ENCODE data around the gene HOXB6. TPM values are rescaled to one million over a fixed set of nuclear protein-coding genes. Genes with fewer than 3 reads are reported as not detected.

Gene HOXB6
- polyA plus RNA-seq, 4 donors, result 0.45 to 17.5 (median 4.0) TPM

DNA sequence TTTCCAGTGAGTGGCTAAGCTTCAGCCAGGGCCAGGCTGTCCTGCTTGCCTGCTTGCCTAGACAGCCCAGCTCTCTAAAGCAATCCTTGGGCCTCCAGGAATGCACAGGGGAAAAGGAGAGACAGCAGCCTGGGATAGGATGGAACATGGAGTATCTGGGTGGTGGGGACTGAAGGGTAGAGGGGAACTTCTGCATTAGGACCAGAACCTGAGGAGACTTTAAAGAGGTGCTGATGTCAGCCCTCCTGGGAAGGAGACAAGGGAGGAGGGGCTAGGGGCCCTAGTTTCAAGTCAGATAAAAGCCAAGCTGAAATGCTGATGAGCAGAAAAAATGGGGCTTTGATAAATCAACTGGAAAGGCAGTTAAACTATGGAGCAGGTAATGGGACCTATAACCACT lies 4.2 kb upstream of the HOXB6 start:
- FAIRE-seq (no peak), DNase-seq (no peak)
- H3K4me3 ChIP-seq (ENCODE audit: low read depth in 1 of 3, low read length in 3 of 3), result no peak overlapping the region
- H3K9me3 ChIP-seq (ENCODE audit: control insufficient read depth in 2 of 2, insufficient read depth in 1 of 2, low read depth in 1 of 2, low read length in 1 of 2), result peaks cover 0 to 12% of the 10 kb centered on the region in 2 donors
- no peak overlapping the region for H3K27ac ChIP-seq (ENCODE audit: low read depth in 1 of 3, low read length in 2 of 3)
- H3K36me3 ChIP-seq (ENCODE audit: control insufficient read depth in 3 of 3, insufficient read depth in 2 of 3, low read depth in 1 of 3, low read length in 3 of 3), result peaks cover 0 to 7% (median 0%) of the 10 kb centered on the region in 3 donors
- H3K4me1 ChIP-seq (ENCODE audit: control insufficient read depth in 3 of 3, insufficient read depth in 2 of 3, low read depth in 1 of 3, low read length in 2 of 3), result peaks cover 0 to 19% (median 0%) of the 10 kb centered on the region in 3 donors
- peaks cover 7 to 97% (median 33%) of the 10 kb centered on the region in 3 donors for H3K27me3 ChIP-seq (ENCODE audit: control insufficient read depth in 3 of 3, insufficient read depth in 3 of 3, low read length in 3 of 3)

DNA sequence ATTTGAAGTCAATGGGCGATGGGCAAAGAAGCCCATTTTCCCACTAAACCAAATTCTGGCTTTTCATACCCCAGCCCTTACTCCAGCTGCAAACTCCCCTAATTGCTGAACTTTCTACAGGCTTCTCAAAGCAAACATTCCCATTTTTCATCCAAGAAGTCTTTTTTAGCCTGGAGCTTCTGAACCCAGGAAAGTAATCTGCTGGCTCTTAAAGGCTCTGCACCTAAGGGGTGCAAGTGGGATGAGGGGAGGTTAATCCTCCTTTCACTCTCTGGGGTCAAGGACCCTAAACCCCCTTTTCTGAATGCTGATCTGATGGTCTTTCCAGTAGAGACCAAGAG lies 3.7 kb upstream of the HOXB6 start:
- H3K36me3 ChIP-seq (ENCODE audit: control insufficient read depth in 3 of 3, insufficient read depth in 2 of 3, low read depth in 1 of 3, low read length in 3 of 3), result peaks cover 0 to 7% (median 0%) of the 10 kb centered on the region in 3 donors
- peaks cover 0 to 13% of the 10 kb centered on the region in 2 donors for H3K9me3 ChIP-seq (ENCODE audit: control insufficient read depth in 2 of 2, insufficient read depth in 1 of 2, low read depth in 1 of 2, low read length in 1 of 2)
- DNase-seq (no peak), FAIRE-seq (no peak)
- H3K27ac ChIP-seq (ENCODE audit: low read depth in 1 of 3, low read length in 2 of 3), result no peak overlapping the region
- peaks cover 0 to 19% (median 0%) of the 10 kb centered on the region in 3 donors for H3K4me1 ChIP-seq (ENCODE audit: control insufficient read depth in 3 of 3, insufficient read depth in 2 of 3, low read depth in 1 of 3, low read length in 2 of 3)
- peaks cover 7 to 97% (median 28%) of the 10 kb centered on the region in 3 donors for H3K27me3 ChIP-seq (ENCODE audit: control insufficient read depth in 3 of 3, insufficient read depth in 3 of 3, low read length in 3 of 3)
- no peak overlapping the region for H3K4me3 ChIP-seq (ENCODE audit: low read depth in 1 of 3, low read length in 3 of 3)
- 61 to 84% (median 80%) methylated on average over 1 of the region's 1 CpG for WGBS, 3 donors

DNA sequence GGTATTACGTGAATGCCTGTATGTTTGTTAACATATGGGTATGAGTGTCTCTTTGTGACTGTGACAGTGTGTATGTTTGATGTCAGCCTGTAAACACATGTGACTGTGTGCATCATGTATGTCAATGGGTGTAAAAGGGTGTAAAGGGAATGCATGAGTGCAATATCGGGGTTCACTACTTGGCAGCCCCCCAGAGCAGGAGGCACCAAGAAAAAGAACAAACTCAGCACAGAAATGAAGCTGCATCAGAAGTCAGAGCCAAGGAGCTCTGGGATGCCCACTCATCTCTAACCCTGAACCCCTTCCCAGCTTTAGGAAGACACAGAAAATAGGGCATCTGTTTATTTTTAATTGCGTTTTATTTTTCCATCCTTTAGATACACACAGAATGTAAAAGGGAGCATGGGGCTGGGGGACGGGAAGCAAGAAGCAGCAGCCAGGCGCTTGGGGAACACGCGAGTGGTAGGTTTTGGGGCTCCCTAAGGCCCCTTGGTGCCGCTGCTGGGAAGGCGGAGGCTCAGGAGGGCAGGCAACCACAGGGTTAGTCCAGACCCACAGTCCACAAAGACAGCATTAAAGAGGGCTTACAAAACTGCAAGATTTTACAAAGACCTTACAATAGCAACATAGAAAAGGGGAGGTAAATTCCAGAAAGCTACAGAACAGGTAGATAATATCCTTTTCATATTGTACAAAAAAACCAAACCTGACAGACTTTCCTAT lies 2.3 kb upstream of the HOXB6 start:
- WGBS, 3 donors, result 23 to 70% (median 46%) methylated on average over 9 of the region's 9 CpGs
- H3K4me3 ChIP-seq (ENCODE audit: low read depth in 1 of 3, low read length in 3 of 3), result no peak overlapping the region
- H3K27ac ChIP-seq (ENCODE audit: low read depth in 1 of 3, low read length in 2 of 3), result peak overlapping the region in 1 of 3 donors; percentile 71
- H3K9me3 ChIP-seq (ENCODE audit: control insufficient read depth in 2 of 2, insufficient read depth in 1 of 2, low read depth in 1 of 2, low read length in 1 of 2), result peaks cover 0 to 20% of the 10 kb centered on the region in 2 donors
- peaks cover 11 to 98% (median 28%) of the 10 kb centered on the region in 3 donors for H3K27me3 ChIP-seq (ENCODE audit: control insufficient read depth in 3 of 3, insufficient read depth in 3 of 3, low read length in 3 of 3)
- DNase-seq (no peak), FAIRE-seq (no peak)
- peaks cover 0 to 21% (median 1%) of the 10 kb centered on the region in 3 donors for H3K4me1 ChIP-seq (ENCODE audit: control insufficient read depth in 3 of 3, insufficient read depth in 2 of 3, low read depth in 1 of 3, low read length in 2 of 3)
- peaks cover 0 to 7% (median 0%) of the 10 kb centered on the region in 3 donors for H3K36me3 ChIP-seq (ENCODE audit: control insufficient read depth in 3 of 3, insufficient read depth in 2 of 3, low read depth in 1 of 3, low read length in 3 of 3)

DNA sequence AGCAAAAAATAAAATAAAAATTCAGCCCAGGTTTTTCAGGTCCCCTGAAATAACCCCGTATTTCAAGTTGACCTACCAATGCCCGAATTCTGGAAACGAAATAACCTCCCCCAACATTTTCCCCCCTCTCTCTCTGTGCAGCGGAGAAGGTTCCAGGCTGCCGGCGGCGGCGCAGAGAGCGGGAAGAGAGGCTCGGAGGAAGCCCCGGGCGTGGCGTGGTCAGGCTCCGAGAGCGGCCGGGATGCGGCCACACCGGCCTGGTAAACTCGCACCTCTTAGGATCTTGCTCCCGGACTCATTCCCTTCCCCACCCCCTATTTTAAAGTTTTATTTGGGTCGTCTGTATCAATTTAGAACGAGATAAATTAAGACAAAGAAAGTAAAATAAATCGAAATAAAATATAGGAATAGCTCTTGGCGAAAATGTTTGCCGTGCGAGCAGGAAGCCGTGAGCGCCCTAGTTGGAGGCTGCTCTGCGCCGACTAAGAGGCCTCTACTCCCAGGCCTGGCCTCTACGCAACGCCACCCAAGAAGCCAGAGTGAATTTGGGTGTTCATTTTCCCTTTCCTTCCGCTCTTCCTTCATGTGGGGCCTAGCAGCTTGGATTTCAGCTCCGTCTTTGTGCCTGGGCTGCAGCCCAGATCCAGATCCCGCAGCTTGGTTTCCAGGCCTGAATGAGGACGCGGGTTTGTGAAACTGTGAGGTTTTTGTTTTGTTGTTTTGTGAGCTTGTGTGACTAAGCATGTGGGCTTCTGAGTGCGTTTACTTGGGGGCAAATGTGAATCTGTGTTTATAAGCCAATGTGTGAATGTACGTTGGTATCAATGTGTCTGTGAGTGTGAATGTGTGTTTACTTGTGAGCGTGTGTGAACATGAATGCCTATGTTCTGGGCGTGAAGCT lies 1.5 kb upstream of the HOXB6 start:
- Histone ChIP-seq H3K4me3 (ENCODE audit: low read depth in 1 of 3, low read length in 3 of 3) (no peak overlapping the region), H3K27me3 (ENCODE audit: control insufficient read depth in 3 of 3, insufficient read depth in 3 of 3, low read length in 3 of 3) (peaks cover 11 to 98% (median 23%) of the 10 kb centered on the region in 3 donors)
- FAIRE-seq, result no peak

DNA sequence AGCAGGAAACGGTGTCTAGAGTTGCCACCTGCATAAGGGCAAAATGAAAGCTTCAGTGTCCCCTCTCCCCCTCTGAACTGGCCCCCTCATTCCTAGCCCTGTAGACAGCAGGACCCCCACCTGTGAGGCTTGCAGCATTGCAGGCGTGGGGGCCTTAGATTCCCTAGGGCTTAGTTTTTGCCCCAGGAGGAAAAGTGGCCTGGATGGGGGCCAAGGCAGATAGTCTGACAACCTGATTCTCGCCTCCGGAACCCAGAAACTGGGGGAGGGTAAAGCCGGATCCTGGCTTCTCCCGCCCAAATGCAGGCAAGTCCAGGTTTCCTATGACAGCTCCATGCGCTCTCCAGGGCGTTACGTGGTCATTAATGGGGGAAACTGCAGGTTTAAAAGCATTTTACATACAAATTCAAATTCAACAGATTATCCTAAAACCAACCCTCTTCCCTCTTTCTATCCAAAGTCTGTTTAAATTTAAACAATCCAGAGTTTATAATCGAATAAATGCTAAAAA lies 678 bp upstream of the HOXB6 start:
- peaks cover 11 to 98% (median 23%) of the 10 kb centered on the region in 3 donors for H3K27me3 ChIP-seq (ENCODE audit: control insufficient read depth in 3 of 3, insufficient read depth in 3 of 3, low read length in 3 of 3)
- peaks cover 0 to 7% (median 0%) of the 10 kb centered on the region in 3 donors for H3K36me3 ChIP-seq (ENCODE audit: control insufficient read depth in 3 of 3, insufficient read depth in 2 of 3, low read depth in 1 of 3, low read length in 3 of 3)
- 36 to 53% (median 49%) methylated on average over 10 of the region's 10 CpGs for WGBS, 3 donors
- FAIRE-seq (no peak), DNase-seq (no peak)
- H3K27ac ChIP-seq (ENCODE audit: low read depth in 1 of 3, low read length in 2 of 3), result peak overlapping the region in 1 of 3 donors; percentile 71
- H3K4me3 ChIP-seq (ENCODE audit: low read depth in 1 of 3, low read length in 3 of 3), result peak overlapping the region in 1 of 3 donors; percentile 61
- peaks cover 0 to 24% (median 2%) of the 10 kb centered on the region in 3 donors for H3K4me1 ChIP-seq (ENCODE audit: control insufficient read depth in 3 of 3, insufficient read depth in 2 of 3, low read depth in 1 of 3, low read length in 2 of 3)
- H3K9me3 ChIP-seq (ENCODE audit: control insufficient read depth in 2 of 2, insufficient read depth in 1 of 2, low read depth in 1 of 2, low read length in 1 of 2), result peaks cover 0 to 20% of the 10 kb centered on the region in 2 donors

More for the DNA sequence above, 1.5 kb upstream of the HOXB6 start:
- Histone ChIP-seq H3K27ac (ENCODE audit: low read depth in 1 of 3, low read length in 2 of 3) (peak overlapping the region in 1 of 3 donors; percentile 71), H3K9me3 (ENCODE audit: control insufficient read depth in 2 of 2, insufficient read depth in 1 of 2, low read depth in 1 of 2, low read length in 1 of 2) (peaks cover 0 to 20% of the 10 kb centered on the region in 2 donors), H3K4me1 (ENCODE audit: control insufficient read depth in 3 of 3, insufficient read depth in 2 of 3, low read depth in 1 of 3, low read length in 2 of 3) (peaks cover 0 to 29% (median 2%) of the 10 kb centered on the region in 3 donors), H3K36me3 (ENCODE audit: control insufficient read depth in 3 of 3, insufficient read depth in 2 of 3, low read depth in 1 of 3, low read length in 3 of 3) (peaks cover 0 to 7% (median 0%) of the 10 kb centered on the region in 3 donors)
- DNase-seq, result no peak
- 24 to 69% (median 50%) methylated on average over 41 of the region's 41 CpGs for WGBS, 3 donors

DNA sequence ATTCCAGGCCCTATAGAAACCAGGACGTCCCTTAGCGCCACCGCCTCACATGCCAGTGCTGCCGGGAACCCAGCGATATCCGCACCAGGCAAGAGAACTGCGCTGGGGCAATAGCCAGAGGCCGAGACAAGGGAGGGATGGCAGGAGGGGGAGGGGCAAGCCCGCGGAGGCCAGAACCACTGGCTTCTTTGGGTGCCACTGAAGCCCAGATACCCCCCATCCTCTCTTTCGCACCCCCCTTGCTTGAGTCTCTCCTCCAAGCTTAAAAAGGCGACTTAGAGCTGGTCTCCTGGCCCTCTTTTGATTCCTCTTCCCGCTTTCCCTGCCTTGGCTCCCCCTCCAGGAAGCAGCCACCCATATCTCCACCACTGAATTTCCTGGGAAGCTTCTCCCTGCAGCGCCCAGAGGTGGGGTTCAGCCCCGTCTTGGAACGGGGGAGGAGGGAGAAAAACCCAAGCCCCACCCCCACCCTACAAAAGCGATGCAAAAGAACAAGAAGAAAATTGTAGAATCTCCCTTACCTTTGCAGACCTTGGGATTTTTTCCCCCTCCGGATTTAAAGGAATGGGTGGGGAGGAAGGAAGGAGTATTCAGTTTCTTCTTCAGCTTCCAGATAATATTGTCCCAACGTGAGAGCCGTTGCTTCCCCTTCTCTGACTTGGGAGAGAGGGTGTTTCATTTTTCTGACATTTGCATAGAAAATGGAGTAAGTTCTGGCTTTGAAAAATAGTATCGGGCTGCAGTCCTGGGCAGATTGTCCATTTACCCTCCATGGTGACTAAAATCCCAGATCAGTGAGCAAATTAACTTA lies 622 bp downstream of the HOXB6 start:
- Histone ChIP-seq H3K9me3 (ENCODE audit: control insufficient read depth in 2 of 2, insufficient read depth in 1 of 2, low read depth in 1 of 2, low read length in 1 of 2) (peaks cover 0 to 20% of the 10 kb centered on the region in 2 donors), H3K27me3 (ENCODE audit: control insufficient read depth in 3 of 3, insufficient read depth in 3 of 3, low read length in 3 of 3) (peaks cover 11 to 98% (median 29%) of the 10 kb centered on the region in 3 donors), H3K4me3 (ENCODE audit: low read depth in 1 of 3, low read length in 3 of 3) (peak overlapping the region in 2 of 3 donors; percentile 47 to 61), H3K27ac (ENCODE audit: low read depth in 1 of 3, low read length in 2 of 3) (peak overlapping the region in 1 of 3 donors; percentile 71), H3K36me3 (ENCODE audit: control insufficient read depth in 3 of 3, insufficient read depth in 2 of 3, low read depth in 1 of 3, low read length in 3 of 3) (peaks cover 0 to 7% (median 0%) of the 10 kb centered on the region in 3 donors), H3K4me1 (ENCODE audit: control insufficient read depth in 3 of 3, insufficient read depth in 2 of 3, low read depth in 1 of 3, low read length in 2 of 3) (peaks cover 0 to 14% (median 2%) of the 10 kb centered on the region in 3 donors)
- no peak for FAIRE-seq
- WGBS, 3 donors, result 8 to 20% (median 16%) methylated on average over 19 to 21 of the region's 21 CpGs
- DNase-seq, result no peak

DNA sequence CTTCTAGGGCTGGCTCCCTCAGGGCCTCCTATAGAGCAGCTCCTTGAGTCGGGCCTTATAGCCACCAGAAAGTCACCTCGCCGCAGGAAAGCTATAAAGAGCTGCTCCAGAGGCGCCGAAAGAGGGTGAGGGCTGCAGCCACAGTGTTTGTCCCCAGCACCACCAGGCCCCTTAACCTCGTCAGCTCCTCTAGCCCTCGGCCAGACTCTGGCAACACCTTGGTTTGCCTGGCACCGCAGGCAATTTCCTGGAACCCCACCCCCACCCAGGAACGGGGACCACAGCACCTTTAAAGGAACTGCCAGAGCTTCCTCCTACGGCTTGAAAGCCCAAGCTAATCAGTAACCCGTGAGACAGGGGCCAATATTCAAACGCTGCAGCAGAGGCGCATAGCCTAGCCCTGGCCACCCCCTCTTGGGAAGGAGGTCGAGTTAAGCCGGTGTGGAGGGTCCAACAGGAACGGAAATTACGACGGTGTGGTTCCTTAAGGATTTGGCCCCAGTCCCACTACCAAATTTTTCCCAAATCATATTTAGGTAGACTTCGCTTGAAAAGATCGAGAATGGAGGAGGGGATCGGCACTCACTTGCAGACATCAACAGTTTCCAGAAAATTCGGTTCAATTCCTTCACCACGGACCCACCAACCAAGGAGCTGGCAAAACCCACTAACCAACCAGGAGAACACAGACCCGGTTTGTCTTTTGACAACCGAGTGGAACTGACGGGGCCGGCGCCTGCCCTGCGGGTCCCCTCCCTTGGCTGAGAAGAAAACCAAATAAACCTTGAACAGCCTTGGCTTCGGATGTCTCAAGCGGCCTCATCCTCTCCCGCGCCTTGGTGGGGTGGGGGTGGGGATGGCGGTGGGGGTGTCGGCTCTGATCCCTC lies 3.0 kb downstream of the HOXB6 start:
- peaks cover 9 to 100% (median 31%) of the 10 kb centered on the region in 3 donors for H3K27me3 ChIP-seq (ENCODE audit: control insufficient read depth in 3 of 3, insufficient read depth in 3 of 3, low read length in 3 of 3)
- FAIRE-seq, result no peak
- peaks cover 0 to 25% (median 5%) of the 10 kb centered on the region in 3 donors for H3K4me1 ChIP-seq (ENCODE audit: control insufficient read depth in 3 of 3, insufficient read depth in 2 of 3, low read depth in 1 of 3, low read length in 2 of 3)
- H3K9me3 ChIP-seq (ENCODE audit: control insufficient read depth in 2 of 2, insufficient read depth in 1 of 2, low read depth in 1 of 2, low read length in 1 of 2), result peaks cover 0 to 20% of the 10 kb centered on the region in 2 donors
- H3K4me3 ChIP-seq (ENCODE audit: low read depth in 1 of 3, low read length in 3 of 3), result peak overlapping the region in 2 of 3 donors; percentile 42 to 61
- no peaks in the 10 kb centered on the region for H3K36me3 ChIP-seq (ENCODE audit: control insufficient read depth in 3 of 3, insufficient read depth in 2 of 3, low read depth in 1 of 3, low read length in 3 of 3)
- DNase-seq, result peak in 1 of 2 donors; percentile 74
- 11 to 38% (median 18%) methylated on average over 35 of the region's 35 CpGs for WGBS, 3 donors
- no peak overlapping the region for H3K27ac ChIP-seq (ENCODE audit: low read depth in 1 of 3, low read length in 2 of 3)

Measured in small intestine (tissue), 7 donors.